Fibroblast of lung (primary cell): ENCODE data around the gene IL17RB. TPM values are rescaled to one million over a fixed set of nuclear protein-coding genes. Genes with fewer than 3 reads are reported as not detected.

Source experiments
- DNase-seq, 2 donors: peaks; one replicate each; pipeline versions ENCODE4 v3.0.0 to v3.0.0-alpha.2; 2010; ENCODE audit warnings: low read depth in 2 of 2
- H2AFZ ChIP-seq: 2 replicates; pipeline ENCODE4 v1.5.1; 2012; ENCODE audit warnings: low read length, control low read depth, inconsistent platforms
- H3K27ac ChIP-seq: 2 replicates; pipeline ENCODE4 v1.5.1; 2011; ENCODE audit warnings: low read length, control low read depth; ENCODE audit not compliant: insufficient read depth
- H3K27me3 ChIP-seq: 2 replicates; pipeline ENCODE4 v1.5.1; 2011; ENCODE audit warnings: mild to moderate bottlenecking, low read length; ENCODE audit not compliant: control insufficient read depth, insufficient read depth
- H3K36me3 ChIP-seq: 2 replicates; pipeline ENCODE4 v1.5.1; 2011; ENCODE audit warnings: low read length; ENCODE audit not compliant: control insufficient read depth, insufficient read depth
- H3K4me1 ChIP-seq: 2 replicates; pipeline ENCODE4 v1.5.1; 2011; ENCODE audit warnings: low read length; ENCODE audit not compliant: control insufficient read depth, insufficient read depth; ENCODE audit errors: extremely low read depth
- H3K4me2 ChIP-seq: 2 replicates; pipeline ENCODE4 v1.5.1; 2011; ENCODE audit warnings: low read length, control low read depth; ENCODE audit not compliant: insufficient read depth; ENCODE audit errors: extremely low read depth
- H3K4me3 ChIP-seq, 4 experiments: fragments of 200-600 bp in 1 of 4; sonication (generic) in 1 of 4; replicated peaks in 1 of 4; 2 replicates each; pipeline ENCODE4 v1.5.1; 2011 to 2016; ENCODE audit warnings: low read length in 4 of 4, low read depth in 3 of 4, mild to moderate bottlenecking in 3 of 4, control low read depth in 2 of 4, inconsistent platforms in 1 of 4, mixed read lengths in 1 of 4; ENCODE audit not compliant: insufficient read depth in 1 of 4; ENCODE audit errors: control extremely low read depth in 1 of 4
- H3K79me2 ChIP-seq: 2 replicates; pipeline ENCODE4 v1.5.1; 2012; ENCODE audit warnings: mild to moderate bottlenecking, low read length, inconsistent platforms; ENCODE audit not compliant: control insufficient read depth, insufficient read depth
- H3K9ac ChIP-seq: 2 replicates; pipeline ENCODE4 v1.5.1; 2011; ENCODE audit warnings: mild to moderate bottlenecking, low read length, control low read depth; ENCODE audit not compliant: insufficient read depth
- H3K9me3 ChIP-seq: 2 replicates; pipeline ENCODE4 v1.5.1; 2012; ENCODE audit warnings: low read depth, low read length; ENCODE audit not compliant: control insufficient read depth, insufficient read depth
- H4K20me1 ChIP-seq: 2 replicates; pipeline ENCODE4 v1.5.1; 2011; ENCODE audit warnings: low read length; ENCODE audit not compliant: control insufficient read depth, insufficient read depth; ENCODE audit errors: extremely low read depth
- CTCF ChIP-seq, 2 donors: IDR thresholded peaks in 1 of 2; conservative IDR thresholded peaks in 1 of 2; 1 replicate in 1 of 2; 2 replicates in 1 of 2; pipeline ENCODE4 v1.5.1; 2011 to 2012; ENCODE audit warnings: low read length in 2 of 2, control low read depth in 1 of 2, inconsistent platforms in 1 of 2, low read depth in 1 of 2, mild to moderate bottlenecking in 1 of 2
- EZH2 ChIP-seq: IDR thresholded peaks from 2 replicates; pipeline ENCODE4 v1.5.1; 2012; ENCODE audit warnings: low read length, control low read depth, mild to moderate bottlenecking; ENCODE audit errors: missing control alignments
- polyA plus RNA-seq, 2 donors: library from polyadenylated mRNA; depleted of rRNA in 1 of 2; stranded (reverse) in 1 of 2; unstranded in 1 of 2; fragments of >200 nt; gene quantifications; 2 replicates each; pipeline ENCODE4 v1.2.1, GENCODE V29; 2011 to 2012; ENCODE audit warnings: missing spikeins in 1 of 2
- total RNA-seq: library from RNA; depleted of rRNA; stranded (reverse); fragments of >200 nt; gene quantifications from 2 replicates; pipeline ENCODE4 v1.2.1, GENCODE V29; 2014

Gene IL17RB
- total and polyA plus RNA-seq, 2 donors (not counting 1 experiment from before 2014, with no cell fraction given), result 0.32 to 0.33 TPM

- no peak for DNase-seq
- TF ChIP-seq EZH2, result no peak
- TF ChIP-seq CTCF (conservative IDR thresholded peaks at IDR 0.05 in 1 of 2, IDR thresholded peaks at IDR 0.05 in 1 of 2; ENCODE audit: low read depth in 1 of 2, low read length in 2 of 2), result no peak
- Histone ChIP-seq H3K9me3 (no peaks in the 10 kb centered on the region), H3K9ac (no peak overlapping the region), H3K27ac (no peak overlapping the region), H3K4me2 (no peak overlapping the region), H3K4me1 (no peaks in the 10 kb centered on the region), H3K36me3 (no peaks in the 10 kb centered on the region), H2AFZ (no peak overlapping the region), H3K4me3 (no peak overlapping the region), H3K27me3 (no peaks in the 10 kb centered on the region), H3K79me2 (no peaks in the 10 kb centered on the region), H4K20me1 (no peaks in the 10 kb centered on the region)
These were observed 11.9 kb downstream of the IL17RB start for GRCh38 chr3:53858096-53858741.

- no peaks in the 10 kb centered on the region for H3K9me3 ChIP-seq
- no peak overlapping the region for H3K4me2 ChIP-seq
- no peak overlapping the region for H3K9ac ChIP-seq
- H3K27ac ChIP-seq, result no peak overlapping the region
- no peaks in the 10 kb centered on the region for H3K27me3 ChIP-seq
- no peaks in the 10 kb centered on the region for H3K4me1 ChIP-seq
- no peak overlapping the region for H2AFZ ChIP-seq
- no peaks in the 10 kb centered on the region for H3K36me3 ChIP-seq
- no peaks in the 10 kb centered on the region for H3K79me2 ChIP-seq
- no peak overlapping the region for H3K4me3 ChIP-seq
- no peaks in the 10 kb centered on the region for H4K20me1 ChIP-seq
- TF ChIP-seq CTCF (conservative IDR thresholded peaks at IDR 0.05 in 1 of 2, IDR thresholded peaks at IDR 0.05 in 1 of 2; ENCODE audit: low read depth in 1 of 2, low read length in 2 of 2) (no peak), EZH2 (no peak)
- no peak for DNase-seq
These were observed 12.8 kb downstream of the IL17RB start for GRCh38 chr3:53859178-53859577.

GRCh38 chr3:53860196-53860595 is 13.8 kb downstream of the IL17RB start:
- Histone ChIP-seq H4K20me1 (no peaks in the 10 kb centered on the region), H3K4me3 (no peak overlapping the region)

More at GRCh38 chr3:53860196-53860595, 13.8 kb downstream of the IL17RB start:
- Histone ChIP-seq H3K9me3 (no peaks in the 10 kb centered on the region), H3K4me1 (no peaks in the 10 kb centered on the region), H3K4me2 (no peak overlapping the region), H3K27me3 (no peaks in the 10 kb centered on the region), H3K36me3 (peaks cover 6% of the 10 kb centered on the region), H3K27ac (no peak overlapping the region), H3K79me2 (no peaks in the 10 kb centered on the region), H2AFZ (no peak overlapping the region), H3K9ac (no peak overlapping the region)
- TF ChIP-seq EZH2, result no peak
- no peak for TF ChIP-seq CTCF (conservative IDR thresholded peaks at IDR 0.05 in 1 of 2, IDR thresholded peaks at IDR 0.05 in 1 of 2; ENCODE audit: low read depth in 1 of 2, low read length in 2 of 2)
- DNase-seq, result no peak
